Activated T-cell treated with anti-CD3 and anti-CD28 coated beads for 1 hour (primary cell): ENCODE results near the gene SNTB2.
"Not testable (repeated sequence)": the region's sequence is repeated elsewhere in the genome, so short reads cannot be mapped to it uniquely, and the experiment has no call there.

ENCODE experiments used
- DNase-seq: peaks from one replicate; pipeline ENCODE4 v3.0.0-alpha.2; 2020; ENCODE audit warnings: low read depth

SNTB2 gene

GRCh38 chr16:69286941-69287713, 100.2 kb downstream of the SNTB2 start:
- DNase-seq = peak; percentile 16

- DNase-seq = not testable (repeated sequence)
Measured at GRCh38 chr16:69291657-69292056, 104.7 kb downstream of the SNTB2 start.

- DNase-seq = no peak
Measured at GRCh38 chr16:69293401-69293800, 106.4 kb downstream of the SNTB2 start.

- DNase-seq = no peak
Measured at GRCh38 chr16:69294051-69294450, 107.1 kb downstream of the SNTB2 start.

GRCh38 chr16:69296771-69297170, 109.8 kb downstream of the SNTB2 start:
- DNase-seq = not testable (repeated sequence)

- DNase-seq = no peak
Measured at GRCh38 chr16:69298261-69298660, 111.3 kb downstream of the SNTB2 start.

- no peak for DNase-seq
Measured at GRCh38 chr16:69301187-69301586, 114.2 kb downstream of the SNTB2 start.

- no peak for DNase-seq
Measured at GRCh38 chr16:69301861-69302260, 114.9 kb downstream of the SNTB2 start.

- no peak for DNase-seq
Measured at GRCh38 chr16:69302301-69302700, 115.3 kb downstream of the SNTB2 start.

GRCh38 chr16:69306031-69306430, 119.1 kb downstream of the SNTB2 start:
- DNase-seq = no peak

- DNase-seq = no peak
Measured at GRCh38 chr16:69307091-69307490, 120.1 kb downstream of the SNTB2 start.

- DNase-seq = no peak
Measured at GRCh38 chr16:69307856-69308255, 120.9 kb downstream of the SNTB2 start.

- DNase-seq = no peak
Measured at GRCh38 chr16:69309316-69309715, 122.4 kb downstream of the SNTB2 start.

- peak; percentile 97 for DNase-seq
Measured at GRCh38 chr16:69310653-69311532, 123.9 kb downstream of the SNTB2 start, which contains the start of gene VPS4A. Gene VPS4A, plus strand, starts transcription at chr16:69311350. Its CDS starts 162 bp downstream, at chr16:69311512.

- peak; percentile 23 for DNase-seq
Measured at GRCh38 chr16:69311533-69312387, 124.8 kb downstream of the SNTB2 start.

GRCh38 chr16:69313469-69313868, 126.5 kb downstream of the SNTB2 start:
- DNase-seq = no peak

GRCh38 chr16:69314534-69314933, 127.6 kb downstream of the SNTB2 start:
- DNase-seq = no peak

GRCh38 chr16:69315486-69316311, 128.7 kb downstream of the SNTB2 start:
- DNase-seq = no peak

GRCh38 chr16:69316595-69317034, 129.7 kb downstream of the SNTB2 start:
- no peak for DNase-seq

GRCh38 chr16:69318177-69318910, 131.4 kb downstream of the SNTB2 start:
- no peak for DNase-seq
